ENCODE measurements around the gene IL20RB.
"Not testable (repeated sequence)": the region's sequence is repeated elsewhere in the genome, so short reads cannot be mapped to it uniquely, and the experiment has no call there.

IL20RB gene

GRCh38 chr3:136979204-136979603, 21.4 kb downstream of the IL20RB start:
- DNase-seq (ENCODE audit: low read depth, low spot score) = peak; percentile 90
- no peak overlapping the region for H3K4me3 ChIP-seq (ENCODE audit: low read length)

- no peak for DNase-seq (ENCODE audit: low read depth, low spot score)
- no peak overlapping the region for H3K4me3 ChIP-seq (ENCODE audit: low read length)
These were observed 21.9 kb downstream of the IL20RB start for GRCh38 chr3:136979684-136980083.

- H3K4me3 ChIP-seq (ENCODE audit: low read length) = no peak overlapping the region
These were observed 24.2 kb downstream of the IL20RB start for GRCh38 chr3:136982033-136982432.

GRCh38 chr3:136982520-136983138, 24.8 kb downstream of the IL20RB start:
- no peak overlapping the region for H3K4me3 ChIP-seq (ENCODE audit: low read length)
- no peak for DNase-seq (ENCODE audit: low read depth, low spot score)

More at GRCh38 chr3:136982033-136982432, 24.2 kb downstream of the IL20RB start:
- DNase-seq (ENCODE audit: low read depth, low spot score) = no peak

- DNase-seq (ENCODE audit: low read depth, low spot score) = no peak
- no peak overlapping the region for H3K4me3 ChIP-seq (ENCODE audit: low read length)
These were observed 27.1 kb downstream of the IL20RB start for GRCh38 chr3:136984837-136985236.

GRCh38 chr3:136987398-136987980, 29.7 kb downstream of the IL20RB start:
- H3K4me3 ChIP-seq (ENCODE audit: low read length); DNase-seq (ENCODE audit: low read depth, low spot score): not testable (repeated sequence)

GRCh38 chr3:136988651-136989050, 30.9 kb downstream of the IL20RB start:
- no peak overlapping the region for H3K4me3 ChIP-seq (ENCODE audit: low read length)
- no peak for DNase-seq (ENCODE audit: low read depth, low spot score)

GRCh38 chr3:136989781-136990524, 32.2 kb downstream of the IL20RB start:
- H3K4me3 ChIP-seq (ENCODE audit: low read length) = no peak overlapping the region
- no peak for DNase-seq (ENCODE audit: low read depth, low spot score)

GRCh38 chr3:136990826-136991225, 33.0 kb downstream of the IL20RB start:
- DNase-seq (ENCODE audit: low read depth, low spot score) = no peak
- no peak overlapping the region for H3K4me3 ChIP-seq (ENCODE audit: low read length)

- DNase-seq (ENCODE audit: low read depth, low spot score) = no peak
These were observed 34.3 kb downstream of the IL20RB start for GRCh38 chr3:136992115-136992514.

GRCh38 chr3:136994772-136995516, 37.2 kb downstream of the IL20RB start:
- DNase-seq (ENCODE audit: low read depth, low spot score) = no peak
- no peak overlapping the region for H3K4me3 ChIP-seq (ENCODE audit: low read length)

More at GRCh38 chr3:136992115-136992514, 34.3 kb downstream of the IL20RB start:
- no peak overlapping the region for H3K4me3 ChIP-seq (ENCODE audit: low read length)

GRCh38 chr3:136995652-136996051, 37.9 kb downstream of the IL20RB start:
- no peak for DNase-seq (ENCODE audit: low read depth, low spot score)
- no peak overlapping the region for H3K4me3 ChIP-seq (ENCODE audit: low read length)

GRCh38 chr3:137000039-137000438, 42.3 kb downstream of the IL20RB start:
- no peak overlapping the region for H3K4me3 ChIP-seq (ENCODE audit: low read length)
- no peak for DNase-seq (ENCODE audit: low read depth, low spot score)

- DNase-seq (ENCODE audit: low read depth, low spot score); H3K4me3 ChIP-seq (ENCODE audit: low read length): not testable (repeated sequence)
These were observed 49.6 kb downstream of the IL20RB start for GRCh38 chr3:137007376-137007775.

GRCh38 chr3:137008131-137008530, 50.3 kb downstream of the IL20RB start:
- no peak for DNase-seq (ENCODE audit: low read depth, low spot score)
- no peak overlapping the region for H3K4me3 ChIP-seq (ENCODE audit: low read length)

- no peak overlapping the region for H3K4me3 ChIP-seq (ENCODE audit: low read length)
- DNase-seq (ENCODE audit: low read depth, low spot score) = no peak
These were observed 51.2 kb downstream of the IL20RB start for GRCh38 chr3:137008976-137009375.

- DNase-seq (ENCODE audit: low read depth, low spot score) = no peak
- no peak overlapping the region for H3K4me3 ChIP-seq (ENCODE audit: low read length)
These were observed 52.4 kb downstream of the IL20RB start for GRCh38 chr3:137010137-137010536.

- DNase-seq (ENCODE audit: low read depth, low spot score) = no peak
These were observed 53.4 kb downstream of the IL20RB start for GRCh38 chr3:137011153-137011552.

GRCh38 chr3:137012097-137012501, 54.3 kb downstream of the IL20RB start:
- no peak for DNase-seq (ENCODE audit: low read depth, low spot score)
- no peak overlapping the region for H3K4me3 ChIP-seq (ENCODE audit: low read length)

More at GRCh38 chr3:137011153-137011552, 53.4 kb downstream of the IL20RB start:
- no peak overlapping the region for H3K4me3 ChIP-seq (ENCODE audit: low read length)

Data from Jurkat, Clone E6-1 (cell line).